MG63 (cell line): ENCODE measurements around the gene TMEM101. TPM values are rescaled to one million over a fixed set of nuclear protein-coding genes. Genes with fewer than 3 reads are reported as not detected.
"Not testable (repeated sequence)": the region's sequence is repeated elsewhere in the genome, so short reads cannot be mapped to it uniquely, and the experiment has no call there.

Experiments
- DNase-seq: peaks from one replicate; pipeline ENCODE4 v3.0.0-alpha.2; 2020
- H3K27me3 ChIP-seq: fragments of 250-450 bp; sonication (Bioruptor Pico); 2 replicates; pipeline ENCODE4 v1.5.1; 2020; ENCODE audit warnings: mild to moderate bottlenecking, moderate library complexity
- H3K36me3 ChIP-seq: fragments of 250-450 bp; sonication (Bioruptor Pico); 2 replicates; pipeline ENCODE4 v1.5.1; 2020; ENCODE audit warnings: mild to moderate bottlenecking, moderate library complexity
- H3K4me3 ChIP-seq: fragments of 250-450 bp; sonication (Bioruptor Pico); 2 replicates; pipeline ENCODE4 v1.5.1; 2020; ENCODE audit warnings: mild to moderate bottlenecking, moderate library complexity
- H3K9me3 ChIP-seq: fragments of 250-450 bp; sonication (Bioruptor Pico); 2 replicates; pipeline ENCODE4 v1.5.1; 2020; ENCODE audit warnings: mild to moderate bottlenecking, moderate library complexity
- total RNA-seq: library from RNA; depleted of rRNA; stranded (reverse); fragments of >200 nt; shearing (Covaris generic); gene quantifications from 2 replicates; pipeline ENCODE4 v1.2.3, GENCODE V29; 2014; ENCODE audit warnings: low replicate concordance

TMEM101 gene
- total RNA-seq, 1 experiment from 2014 or later = 56.8 TPM

- Histone ChIP-seq H3K4me3 (peak overlapping the region; percentile 57), H3K27me3 (no peaks in the 10 kb centered on the region), H3K36me3 (peaks cover 10% of the 10 kb centered on the region), H3K9me3 (no peaks in the 10 kb centered on the region)
- no peak for DNase-seq
These were observed 8.5 kb downstream of the TMEM101 start for GRCh38 chr17:44006272-44006597.

DNA sequence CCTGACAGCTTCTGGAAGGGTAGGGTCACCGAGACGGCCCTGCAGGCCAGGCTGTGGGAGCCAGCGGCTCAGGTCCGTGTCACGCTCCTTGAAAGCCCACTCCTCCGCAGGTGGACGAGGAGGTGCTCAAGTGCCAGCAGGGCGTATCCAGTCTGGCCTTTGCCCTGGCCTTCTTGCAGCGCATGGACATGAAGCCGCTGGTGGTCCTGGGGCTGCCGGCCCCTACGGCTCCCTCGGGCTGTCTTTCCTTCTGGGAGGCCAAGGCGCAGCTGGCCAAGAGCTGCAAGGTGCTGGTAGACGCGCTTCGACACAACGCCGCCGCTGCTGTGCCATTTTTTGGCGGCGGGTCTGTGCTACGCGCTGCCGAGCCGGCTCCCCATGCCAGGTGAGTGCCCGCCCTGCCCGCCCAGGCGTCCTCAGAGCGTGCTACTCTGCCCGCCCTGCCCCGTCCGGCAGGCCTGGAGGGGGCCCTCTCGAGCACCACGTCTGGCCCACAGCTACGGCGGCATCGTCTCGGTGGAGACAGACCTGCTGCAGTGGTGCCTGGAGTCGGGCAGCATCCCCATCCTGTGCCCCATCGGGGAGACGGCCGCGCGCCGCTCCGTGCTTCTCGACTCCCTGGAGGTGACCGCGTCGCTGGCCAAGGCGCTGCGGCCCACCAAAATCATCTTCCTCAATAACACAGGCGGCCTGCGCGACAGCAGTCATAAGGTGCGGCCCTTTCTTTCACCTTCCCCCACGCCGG, 9.1 kb downstream of the TMEM101 start:
- Histone ChIP-seq H3K36me3 (peaks cover 10% of the 10 kb centered on the region), H3K27me3 (no peaks in the 10 kb centered on the region), H3K9me3 (no peaks in the 10 kb centered on the region), H3K4me3 (no peak overlapping the region)
- no peak for DNase-seq

- no peaks in the 10 kb centered on the region for H3K9me3 ChIP-seq
- no peaks in the 10 kb centered on the region for H3K27me3 ChIP-seq
- no peak overlapping the region for H3K4me3 ChIP-seq
- DNase-seq = no peak
- peaks cover 5% of the 10 kb centered on the region for H3K36me3 ChIP-seq
These were observed 9.8 kb downstream of the TMEM101 start for GRCh38 chr17:44004761-44005526.

- H3K36me3 ChIP-seq = no peaks in the 10 kb centered on the region
- no peaks in the 10 kb centered on the region for H3K9me3 ChIP-seq
- DNase-seq = no peak
- H3K4me3 ChIP-seq = no peak within 1 kb of the TSS
- no peaks in the 10 kb centered on the region for H3K27me3 ChIP-seq
These were observed 10.5 kb downstream of the TMEM101 start, which contains the start of gene NAGS for GRCh38 chr17:44004077-44004760. Gene NAGS (plus strand): TSS chr17:44004622. CDS start chr17:44004664, 42 bp downstream.

- Histone ChIP-seq H3K9me3 (no peaks in the 10 kb centered on the region), H3K4me3 (no peak overlapping the region), H3K27me3 (no peaks in the 10 kb centered on the region), H3K36me3 (no peaks in the 10 kb centered on the region)
- DNase-seq = peak; percentile 71
These were observed 12.5 kb downstream of the TMEM101 start for GRCh38 chr17:44002141-44002848.

GRCh38 chr17:44001461-44001920, 13.3 kb downstream of the TMEM101 start:
- H3K9me3 ChIP-seq = no peaks in the 10 kb centered on the region
- no peak overlapping the region for H3K4me3 ChIP-seq
- no peaks in the 10 kb centered on the region for H3K36me3 ChIP-seq
- no peaks in the 10 kb centered on the region for H3K27me3 ChIP-seq
- no peak for DNase-seq

DNA sequence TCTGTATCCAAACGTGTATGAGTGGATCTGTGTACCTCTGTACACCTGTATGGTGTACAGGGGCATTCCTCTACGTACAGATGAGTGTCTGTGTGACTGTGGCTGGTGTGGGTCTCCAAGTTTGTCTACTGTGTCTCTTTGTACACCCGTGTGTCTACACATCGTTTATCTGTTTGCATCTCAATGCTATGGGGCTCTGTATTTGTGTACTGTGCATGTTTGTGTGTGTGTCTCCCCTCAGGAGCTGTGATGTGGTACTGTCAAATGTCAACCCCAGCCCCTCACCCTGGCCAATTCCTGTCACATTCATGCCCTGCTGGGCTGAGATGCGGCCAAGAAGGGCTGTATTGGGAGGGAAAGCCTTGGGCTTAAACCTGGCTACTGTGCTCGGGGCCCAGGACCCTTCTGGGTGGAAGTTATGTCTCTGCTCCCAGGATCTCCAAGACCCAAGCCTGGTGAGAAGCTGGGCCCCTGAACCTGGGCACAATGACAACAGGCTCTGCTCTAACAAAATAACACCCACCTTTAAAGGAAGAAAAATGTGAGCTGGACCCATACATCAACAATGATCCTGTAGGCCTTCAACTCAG, 13.8 kb downstream of the TMEM101 start:
- Histone ChIP-seq H3K36me3 (no peaks in the 10 kb centered on the region), H3K9me3 (no peaks in the 10 kb centered on the region), H3K27me3 (no peaks in the 10 kb centered on the region), H3K4me3 (no peak overlapping the region)
- DNase-seq = no peak

DNA sequence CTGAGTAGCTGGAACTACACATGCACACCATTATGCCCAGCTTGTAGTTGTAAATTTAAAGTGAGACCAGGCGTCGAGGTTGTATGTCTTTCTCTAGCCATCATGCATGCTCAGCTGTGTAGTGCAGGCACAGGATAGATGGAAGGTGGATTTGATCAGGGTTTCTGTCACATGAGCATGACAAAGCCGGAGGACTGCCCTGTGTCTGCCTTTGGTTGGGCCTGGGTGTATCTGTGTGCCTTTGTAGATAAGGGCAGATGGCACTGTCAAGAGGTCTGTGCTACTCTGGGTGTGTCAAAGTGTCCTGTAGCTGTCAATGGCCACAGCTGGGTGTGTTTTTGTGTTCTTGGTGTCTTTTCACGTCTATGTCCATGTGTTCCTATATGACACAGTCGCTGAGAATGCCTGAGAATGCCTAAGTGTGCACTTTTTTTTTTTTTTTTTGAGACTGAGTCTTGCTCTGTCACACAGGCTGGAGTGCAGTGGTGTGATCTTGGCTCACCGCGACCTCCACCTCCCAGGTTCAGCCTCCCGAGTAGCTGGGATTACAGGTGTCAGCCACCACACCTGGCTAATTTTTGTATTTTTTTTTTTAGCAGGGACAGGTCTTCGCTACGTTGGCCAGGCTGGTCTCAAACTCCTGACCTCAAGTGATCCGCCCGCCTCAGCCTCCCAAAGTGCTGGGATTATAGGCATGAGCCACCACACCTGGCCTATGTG, 14.5 kb downstream of the TMEM101 start:
- Histone ChIP-seq H3K27me3 (no peaks in the 10 kb centered on the region), H3K9me3 (no peaks in the 10 kb centered on the region), H3K36me3 (no peaks in the 10 kb centered on the region), H3K4me3 (no peak overlapping the region)
- DNase-seq = no peak

DNA sequence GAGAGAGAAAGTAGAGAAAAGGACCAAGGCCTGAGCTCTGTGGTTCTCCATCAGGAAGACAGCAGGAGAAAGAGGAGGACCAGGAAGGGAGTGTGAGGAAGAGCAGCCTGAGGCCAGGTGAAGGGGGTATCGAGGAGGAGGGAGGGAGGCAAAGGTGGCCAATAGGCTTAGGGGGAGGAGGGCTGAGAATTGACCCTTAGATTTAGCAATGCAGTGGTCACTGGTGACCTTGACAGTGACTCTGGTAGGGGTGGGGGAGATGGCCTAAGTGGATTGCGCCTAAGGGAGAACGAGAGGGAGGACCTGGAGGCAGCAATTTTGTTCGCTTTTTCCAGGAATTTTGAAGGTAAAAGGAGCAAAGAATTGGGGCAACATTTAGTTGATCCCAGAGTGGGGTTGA, 15.7 kb downstream of the TMEM101 start:
- DNase-seq = no peak
- Histone ChIP-seq H3K27me3 (no peaks in the 10 kb centered on the region), H3K9me3 (no peaks in the 10 kb centered on the region), H3K36me3 (no peaks in the 10 kb centered on the region), H3K4me3 (no peak overlapping the region)

DNA sequence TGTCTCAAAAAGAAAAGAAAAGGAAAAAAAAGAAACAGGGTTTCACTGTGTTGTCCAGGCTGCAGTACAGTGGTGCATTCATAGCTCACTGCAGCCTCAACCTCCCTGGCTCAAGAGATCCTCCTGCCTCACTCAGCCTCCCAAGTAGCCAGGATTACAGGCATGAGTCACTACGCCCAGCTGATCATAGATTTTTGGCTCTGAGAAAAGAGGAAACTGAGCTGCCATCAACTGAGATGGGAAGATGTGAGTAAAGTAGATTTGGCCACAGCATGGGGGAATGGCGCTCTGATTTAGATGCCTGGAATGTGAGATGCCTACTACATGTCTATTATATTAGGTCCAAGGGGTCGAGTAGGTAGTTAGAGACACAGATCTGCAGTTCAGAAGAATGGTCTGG, 16.2 kb downstream of the TMEM101 start:
- DNase-seq = peak; percentile 80
- Histone ChIP-seq H3K36me3 (no peaks in the 10 kb centered on the region), H3K4me3 (no peak overlapping the region), H3K27me3 (no peaks in the 10 kb centered on the region), H3K9me3 (no peaks in the 10 kb centered on the region)

GRCh38 chr17:43997180-43997579, 17.6 kb downstream of the TMEM101 start:
- H3K9me3 ChIP-seq, DNase-seq, H3K36me3 ChIP-seq, H3K4me3 ChIP-seq, H3K27me3 ChIP-seq: not testable (repeated sequence)

DNA sequence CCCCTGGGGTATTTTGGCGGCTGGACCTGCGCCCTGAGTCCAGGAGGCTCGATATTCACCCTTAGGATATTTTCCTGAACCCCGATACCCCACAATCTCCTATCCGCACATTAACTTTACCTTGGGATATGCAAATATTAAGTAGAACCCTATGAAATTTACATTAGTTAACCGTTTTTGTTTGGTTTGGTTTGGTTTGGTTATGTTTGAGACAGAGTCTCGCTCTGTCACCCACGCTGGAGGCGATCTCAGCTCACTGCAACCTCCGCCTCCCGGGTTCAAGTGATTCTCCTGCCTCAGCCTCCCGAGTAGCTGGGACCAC, 19.7 kb downstream of the TMEM101 start:
- no peaks in the 10 kb centered on the region for H3K27me3 ChIP-seq
- no peaks in the 10 kb centered on the region for H3K9me3 ChIP-seq
- DNase-seq = no peak
- H3K4me3 ChIP-seq = peak overlapping the region; percentile 34
- no peaks in the 10 kb centered on the region for H3K36me3 ChIP-seq

DNA sequence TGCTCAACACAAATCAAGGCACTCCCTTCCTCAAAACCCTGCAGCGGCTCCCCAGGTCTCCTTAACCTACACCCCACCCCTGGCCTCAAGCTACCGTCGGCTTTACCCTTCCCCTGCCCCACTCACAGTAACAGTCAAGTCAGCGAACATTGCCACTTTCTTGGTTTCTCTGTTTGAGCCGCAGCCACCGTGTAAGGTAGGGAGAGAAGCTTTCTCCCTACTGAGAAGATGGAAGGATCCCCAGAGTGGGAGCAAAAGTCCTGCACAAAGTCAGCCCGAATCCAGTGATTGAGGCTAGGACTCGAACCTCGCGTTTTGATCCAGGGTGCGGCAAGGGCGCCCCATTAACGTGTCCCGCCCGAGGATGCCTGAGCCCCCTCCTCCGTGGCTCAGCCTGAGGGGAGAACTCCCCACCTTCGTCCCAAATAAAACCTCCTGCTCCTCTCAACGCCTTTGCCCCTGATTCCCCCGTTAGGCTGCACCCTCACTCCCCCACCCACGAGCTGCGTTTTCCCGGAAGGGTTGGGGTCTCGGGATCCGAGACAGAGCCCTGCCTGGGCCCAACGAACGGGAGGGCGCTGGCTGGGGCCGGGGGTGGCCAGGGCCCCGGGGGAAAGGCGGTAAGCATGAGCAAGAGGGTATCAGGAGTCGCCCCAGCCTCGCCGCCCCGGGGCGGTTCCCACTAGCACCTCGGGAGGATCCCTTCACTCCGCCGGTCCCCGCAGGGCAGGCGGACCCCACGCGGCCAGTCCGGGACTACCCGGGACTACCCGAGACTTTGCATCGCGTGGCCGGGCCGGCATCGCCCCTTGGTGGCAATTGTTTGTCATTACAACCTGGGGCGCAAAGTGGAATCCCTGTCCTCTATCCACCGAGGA, 20.3 kb downstream of the TMEM101 start:
- H3K9me3 ChIP-seq = no peaks in the 10 kb centered on the region
- H3K4me3 ChIP-seq = peak overlapping the region; percentile 34
- H3K27me3 ChIP-seq = no peaks in the 10 kb centered on the region
- peak; percentile 74 for DNase-seq
- no peaks in the 10 kb centered on the region for H3K36me3 ChIP-seq

- no peak for DNase-seq
- H3K27me3 ChIP-seq = no peaks in the 10 kb centered on the region
- no peak overlapping the region for H3K4me3 ChIP-seq
- H3K9me3 ChIP-seq = no peaks in the 10 kb centered on the region
- no peaks in the 10 kb centered on the region for H3K36me3 ChIP-seq
These were observed 22.1 kb downstream of the TMEM101 start for GRCh38 chr17:43992641-43993040.

DNA sequence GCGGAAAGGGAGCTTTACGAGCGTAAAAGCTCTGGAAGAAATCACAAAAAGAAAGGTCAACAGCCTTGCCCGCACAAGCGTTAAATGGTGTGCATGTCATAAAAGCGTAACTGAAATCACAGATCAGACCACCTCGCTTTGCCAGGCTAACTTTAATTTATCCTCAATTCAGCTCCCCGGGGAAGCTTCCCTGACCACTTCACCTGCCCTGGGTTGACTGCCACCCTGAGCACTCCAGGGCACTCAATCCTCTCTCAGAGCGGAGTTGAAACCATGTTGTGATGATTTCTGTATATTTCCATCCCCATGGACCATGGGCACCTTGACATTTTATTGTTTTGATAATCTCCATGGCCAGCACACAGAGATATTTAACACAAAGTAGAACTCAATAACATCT, 26.5 kb downstream of the TMEM101 start:
- Histone ChIP-seq H3K9me3 (no peaks in the 10 kb centered on the region), H3K36me3 (no peaks in the 10 kb centered on the region), H3K27me3 (peaks cover 7% of the 10 kb centered on the region), H3K4me3 (no peak overlapping the region)
- DNase-seq = no peak
